ENCODE results near the gene CDH20.

DNA sequence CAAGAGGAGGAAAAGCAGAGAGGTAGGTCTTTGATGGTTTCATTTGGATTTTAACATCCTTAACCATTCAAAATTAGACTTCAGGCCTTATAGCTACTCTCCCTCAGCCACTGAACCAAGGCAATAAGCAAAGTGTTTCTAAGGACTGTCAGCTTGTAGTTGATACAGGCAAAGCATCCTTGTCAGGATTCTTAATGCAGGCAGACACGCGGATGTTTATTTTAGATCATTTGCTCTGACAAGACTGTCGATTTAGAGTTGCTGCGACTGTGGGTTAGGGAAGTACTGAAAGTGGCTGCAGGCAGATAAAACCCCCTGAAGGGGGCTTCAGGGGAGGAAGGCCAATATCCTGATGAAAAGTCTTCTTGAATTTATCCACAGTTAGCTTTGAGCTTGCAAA, 46.6 kb downstream of the CDH20 start:
- TF ChIP-seq POLR2A (IDR thresholded peaks at IDR 0.05; ENCODE audit: low read depth, low read length) (no peak), POLR2AphosphoS5 (IDR thresholded peaks at IDR 0.05; ENCODE audit: low read depth, low read length) (no peak), TAF1 (IDR thresholded peaks at IDR 0.05; ENCODE audit: low read depth, low read length) (no peak), POU2F2 (IDR thresholded peaks at IDR 0.05; ENCODE audit: low read depth, low read length) (no peak), SPI1 (IDR thresholded peaks at IDR 0.05; ENCODE audit: low read depth, low read length) (no peak), PAX5 (IDR thresholded peaks at IDR 0.05; ENCODE audit: insufficient read depth, low read length, severe bottlenecking) (no peak)
